ENCODE measurements around the gene EGLN2. TPM values are rescaled to one million over a fixed set of nuclear protein-coding genes. Genes with fewer than 3 reads are reported as not detected.
A peak's percentile ranks its signal among the peaks of the same experiment; 100 is the strongest.

The EGLN2 gene
- total RNA-seq, 1 experiment from 2014 or later = 135 TPM

GRCh38 chr19:40799558-40800338 is 757 bp downstream of the EGLN2 start:
- Mint-ChIP-seq H3K27me3 (ENCODE audit: insufficient read depth, unreplicated experiment) (no peaks in the 10 kb centered on the region), H3K4me3 (ENCODE audit: unreplicated experiment) (peak overlapping the region; percentile 100), H3K36me3 (ENCODE audit: insufficient read depth, unreplicated experiment) (peaks cover 64% of the 10 kb centered on the region), H3K9me3 (ENCODE audit: unreplicated experiment) (no peaks in the 10 kb centered on the region), H3K27ac (ENCODE audit: unreplicated experiment) (peak overlapping the region; percentile 96), H3K4me1 (ENCODE audit: low read depth, unreplicated experiment) (peaks cover 17% of the 10 kb centered on the region)
- peak in 1 of 2 experiments; percentile 58 for DNase-seq
- no peaks in the 10 kb centered on the region for H3K27me3 ChIP-seq (replicated peaks; ENCODE audit: control insufficient read depth, insufficient read depth, low read length)
- peaks cover 15% of the 10 kb centered on the region for H3K4me1 ChIP-seq
- no TSS peak for BruUV-seq (replicated peaks)
- ChIA-PET CTCF (interaction anchor here (1.5 kb wide), 2 partner anchors 23 to 137 kb away, joined by 5 to 11 read pairs; no protein-coding TSS in a partner anchor), POLR2A (interaction anchor here (1.1 to 2.8 kb wide), 5 partner anchors 11 to 83 kb away, joined by 3 to 39 read pairs (median 7); partner anchors contain the start of genes ACTMAP, COQ8B, ITPKC and RAB4B)
- H3K9me3 ChIP-seq = no peaks in the 10 kb centered on the region
- intact Hi-C loops (cut with micrococcal nuclease; ENCODE audit: unreplicated experiment) = loop anchor here (2.0 kb wide), 3 partner anchors 83 to 465 kb away; partner anchors contain the start of genes COQ8B, HNRNPUL1 and ITPKC
- TF ChIP-seq CTCF (IDR thresholded peaks at IDR 0.05; ENCODE audit: insufficient read depth in 1 of 2, low read depth in 1 of 2, low read length in 1 of 2, severe bottlenecking in 1 of 2, unreplicated experiment in 1 of 2) = no peak
- peaks cover 15% of the 10 kb centered on the region for H3K36me3 ChIP-seq (ENCODE audit: control insufficient read depth, insufficient read depth, low read length)
- peak overlapping the region; percentile 97 for H3K4me3 ChIP-seq (ENCODE audit: low read depth, low read length)

DNA sequence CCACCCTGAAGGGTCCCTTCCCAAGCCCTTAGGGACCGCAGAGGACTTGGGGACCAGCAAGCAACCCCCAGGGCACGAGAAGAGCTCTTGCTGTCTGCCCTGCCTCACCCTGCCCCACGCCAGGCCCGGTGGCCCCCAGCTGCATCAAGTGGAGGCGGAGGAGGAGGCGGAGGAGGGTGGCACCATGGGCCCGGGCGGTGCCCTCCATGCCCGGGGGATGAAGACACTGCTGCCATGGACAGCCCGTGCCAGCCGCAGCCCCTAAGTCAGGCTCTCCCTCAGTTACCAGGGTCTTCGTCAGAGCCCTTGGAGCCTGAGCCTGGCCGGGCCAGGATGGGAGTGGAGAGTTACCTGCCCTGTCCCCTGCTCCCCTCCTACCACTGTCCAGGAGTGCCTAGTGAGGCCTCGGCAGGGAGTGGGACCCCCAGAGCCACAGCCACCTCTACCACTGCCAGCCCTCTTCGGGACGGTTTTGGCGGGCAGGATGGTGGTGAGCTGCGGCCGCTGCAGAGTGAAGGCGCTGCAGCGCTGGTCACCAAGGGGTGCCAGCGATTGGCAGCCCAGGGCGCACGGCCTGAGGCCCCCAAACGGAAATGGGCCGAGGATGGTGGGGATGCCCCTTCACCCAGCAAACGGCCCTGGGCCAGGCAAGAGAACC is 1.5 kb downstream of the EGLN2 start:
- H3K27me3 Mint-ChIP-seq (ENCODE audit: insufficient read depth, unreplicated experiment) = no peaks in the 10 kb centered on the region
- CTCF ChIA-PET = no interaction called here
- TF ChIP-seq CTCF (IDR thresholded peaks at IDR 0.05; ENCODE audit: insufficient read depth in 1 of 2, low read depth in 1 of 2, low read length in 1 of 2, severe bottlenecking in 1 of 2, unreplicated experiment in 1 of 2) = no peak
- Histone ChIP-seq H3K4me1 (peaks cover 15% of the 10 kb centered on the region), H3K27me3 (replicated peaks; ENCODE audit: control insufficient read depth, insufficient read depth, low read length) (no peaks in the 10 kb centered on the region), H3K36me3 (ENCODE audit: control insufficient read depth, insufficient read depth, low read length) (peaks cover 17% of the 10 kb centered on the region), H3K9me3 (no peaks in the 10 kb centered on the region), H3K4me3 (ENCODE audit: low read depth, low read length) (peak overlapping the region; percentile 97)
- H3K4me1 Mint-ChIP-seq (ENCODE audit: low read depth, unreplicated experiment) = peaks cover 17% of the 10 kb centered on the region
- no TSS peak for BruUV-seq (replicated peaks)
- peak overlapping the region; percentile 96 for H3K27ac Mint-ChIP-seq (ENCODE audit: unreplicated experiment)
- intact Hi-C loops (cut with micrococcal nuclease; ENCODE audit: unreplicated experiment) = no loop called here
- H3K36me3 Mint-ChIP-seq (ENCODE audit: insufficient read depth, unreplicated experiment) = peaks cover 71% of the 10 kb centered on the region
- DNase-seq = no peak
- POLR2A ChIA-PET = no interaction called here
- no peaks in the 10 kb centered on the region for H3K9me3 Mint-ChIP-seq (ENCODE audit: unreplicated experiment)
- peak overlapping the region; percentile 100 for H3K4me3 Mint-ChIP-seq (ENCODE audit: unreplicated experiment)

DNA sequence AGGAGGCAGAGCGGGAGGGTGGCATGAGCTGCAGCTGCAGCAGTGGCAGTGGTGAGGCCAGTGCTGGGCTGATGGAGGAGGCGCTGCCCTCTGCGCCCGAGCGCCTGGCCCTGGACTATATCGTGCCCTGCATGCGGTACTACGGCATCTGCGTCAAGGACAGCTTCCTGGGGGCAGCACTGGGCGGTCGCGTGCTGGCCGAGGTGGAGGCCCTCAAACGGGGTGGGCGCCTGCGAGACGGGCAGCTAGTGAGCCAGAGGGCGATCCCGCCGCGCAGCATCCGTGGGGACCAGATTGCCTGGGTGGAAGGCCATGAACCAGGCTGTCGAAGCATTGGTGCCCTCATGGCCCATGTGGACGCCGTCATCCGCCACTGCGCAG is 2.0 kb downstream of the EGLN2 start:
- intact Hi-C loops (cut with micrococcal nuclease; ENCODE audit: unreplicated experiment) = no loop called here
- Mint-ChIP-seq H3K4me1 (ENCODE audit: low read depth, unreplicated experiment) (peaks cover 17% of the 10 kb centered on the region), H3K36me3 (ENCODE audit: insufficient read depth, unreplicated experiment) (peaks cover 76% of the 10 kb centered on the region)

More for the DNA sequence above, 2.0 kb downstream of the EGLN2 start:
- peaks cover 19% of the 10 kb centered on the region for H3K36me3 ChIP-seq (ENCODE audit: control insufficient read depth, insufficient read depth, low read length)
- Mint-ChIP-seq H3K27me3 (ENCODE audit: insufficient read depth, unreplicated experiment) (no peaks in the 10 kb centered on the region), H3K4me3 (ENCODE audit: unreplicated experiment) (peak overlapping the region; percentile 57), H3K9me3 (ENCODE audit: unreplicated experiment) (no peaks in the 10 kb centered on the region), H3K27ac (ENCODE audit: unreplicated experiment) (peak overlapping the region; percentile 96)
- H3K27me3 ChIP-seq (replicated peaks; ENCODE audit: control insufficient read depth, insufficient read depth, low read length) = no peaks in the 10 kb centered on the region
- POLR2A ChIA-PET = no interaction called here
- no peak for TF ChIP-seq CTCF (IDR thresholded peaks at IDR 0.05; ENCODE audit: insufficient read depth in 1 of 2, low read depth in 1 of 2, low read length in 1 of 2, severe bottlenecking in 1 of 2, unreplicated experiment in 1 of 2)
- H3K4me3 ChIP-seq (ENCODE audit: low read depth, low read length) = no peak overlapping the region
- H3K4me1 ChIP-seq = peaks cover 15% of the 10 kb centered on the region
- CTCF ChIA-PET = no interaction called here
- no peak for DNase-seq
- H3K9me3 ChIP-seq = no peaks in the 10 kb centered on the region
- BruUV-seq (replicated peaks) = no TSS peak

Measured in Caco-2 (cell line).